Mammary epithelial cell (primary cell): ENCODE data around the gene RTL10.

ENCODE experiments used
- EZH2 ChIP-seq: IDR thresholded peaks from 2 replicates; pipeline ENCODE4 v1.6.1; 2012; ENCODE audit warnings: low read length, inconsistent platforms, borderline replicate concordance
- TF ChIP-seq, protein P1 (sequence below), 2 donors: IDR thresholded peaks in 1 of 2; conservative IDR thresholded peaks in 1 of 2; 2 replicates each; pipeline ENCODE4 v1.5.1; 2011 to 2012; ENCODE audit warnings: inconsistent platforms in 2 of 2, low read length in 2 of 2, mild to moderate bottlenecking in 2 of 2, control low read depth in 1 of 2, low read depth in 1 of 2; ENCODE audit not compliant: insufficient read depth in 1 of 2; ENCODE audit errors: extremely low read depth in 1 of 2

DNA sequence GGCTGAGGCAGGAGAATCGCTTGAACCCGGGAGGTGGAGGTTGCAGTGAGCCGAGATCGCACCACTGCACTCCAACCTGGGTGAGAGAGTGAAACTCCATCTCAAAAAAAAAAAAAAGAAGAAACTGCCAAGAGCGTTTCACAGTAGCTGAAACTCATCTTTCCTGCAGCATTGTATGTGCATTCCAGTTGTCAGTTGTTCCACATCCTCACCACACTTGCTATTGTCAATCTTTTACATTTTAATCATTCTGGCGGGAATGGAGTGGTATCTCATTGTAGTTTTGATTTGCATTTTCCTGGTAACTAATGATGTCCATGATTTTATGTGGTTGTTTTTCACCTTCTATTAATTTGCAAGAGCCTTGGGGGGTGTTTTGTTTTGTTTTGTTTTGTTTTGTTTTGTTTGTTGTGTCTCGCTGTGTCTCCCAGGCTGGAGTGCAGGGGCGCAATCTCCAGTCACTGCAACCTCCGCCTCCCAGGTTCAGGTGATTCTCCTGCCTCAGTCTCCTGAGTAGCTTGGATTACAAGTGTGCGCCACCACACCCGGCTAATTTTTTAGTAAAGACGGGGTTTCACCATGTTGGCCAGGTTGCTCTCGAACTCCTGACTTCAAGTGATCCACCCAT, 8.1 kb upstream of the RTL10 start:
- TF ChIP-seq, protein P1, sequence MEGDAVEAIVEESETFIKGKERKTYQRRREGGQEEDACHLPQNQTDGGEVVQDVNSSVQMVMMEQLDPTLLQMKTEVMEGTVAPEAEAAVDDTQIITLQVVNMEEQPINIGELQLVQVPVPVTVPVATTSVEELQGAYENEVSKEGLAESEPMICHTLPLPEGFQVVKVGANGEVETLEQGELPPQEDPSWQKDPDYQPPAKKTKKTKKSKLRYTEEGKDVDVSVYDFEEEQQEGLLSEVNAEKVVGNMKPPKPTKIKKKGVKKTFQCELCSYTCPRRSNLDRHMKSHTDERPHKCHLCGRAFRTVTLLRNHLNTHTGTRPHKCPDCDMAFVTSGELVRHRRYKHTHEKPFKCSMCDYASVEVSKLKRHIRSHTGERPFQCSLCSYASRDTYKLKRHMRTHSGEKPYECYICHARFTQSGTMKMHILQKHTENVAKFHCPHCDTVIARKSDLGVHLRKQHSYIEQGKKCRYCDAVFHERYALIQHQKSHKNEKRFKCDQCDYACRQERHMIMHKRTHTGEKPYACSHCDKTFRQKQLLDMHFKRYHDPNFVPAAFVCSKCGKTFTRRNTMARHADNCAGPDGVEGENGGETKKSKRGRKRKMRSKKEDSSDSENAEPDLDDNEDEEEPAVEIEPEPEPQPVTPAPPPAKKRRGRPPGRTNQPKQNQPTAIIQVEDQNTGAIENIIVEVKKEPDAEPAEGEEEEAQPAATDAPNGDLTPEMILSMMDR (conservative IDR thresholded peaks at IDR 0.05 in 1 of 2, IDR thresholded peaks at IDR 0.05 in 1 of 2; ENCODE audit: extremely low read depth in 1 of 2, insufficient read depth in 1 of 2, low read depth in 1 of 2, low read length in 2 of 2), result no peak
- TF ChIP-seq EZH2, result no peak
